Measurements from ENCODE around the gene ARID5B. TPM values are rescaled to one million over a fixed set of nuclear protein-coding genes. Genes with fewer than 3 reads are reported as not detected.

Gene ARID5B
- total and polyA plus RNA-seq, 2 donors (not counting 1 experiment from before 2014, with no cell fraction given), result 22.4 to 237 TPM

- H4K20me1 ChIP-seq (ENCODE audit: control insufficient read depth, insufficient read depth, low read length, poor library complexity, severe bottlenecking), result peaks cover 10% of the 10 kb centered on the region
- H3K27ac Mint-ChIP-seq, result peak overlapping the region; percentile 99
- peak overlapping the region; percentile 98 for H3K4me3 Mint-ChIP-seq
- ATAC-seq (ENCODE audit: low read depth), result peak; percentile 7
- 28% methylated on average over 3 of the region's 6 CpGs for WGBS (ENCODE audit: insufficient coverage)
- peak overlapping the region; percentile 95 to 97 for H3K27ac ChIP-seq (ENCODE audit: low read length in 2 of 2)
- peaks cover 29 to 33% of the 10 kb centered on the region in 2 donors for H3K4me1 ChIP-seq (ENCODE audit: control insufficient read depth in 2 of 2, insufficient read depth in 2 of 2, low read length in 2 of 2)
- H3K4me2 ChIP-seq (replicated peaks; ENCODE audit: low read depth, low read length, poor library complexity, severe bottlenecking), result peak overlapping the region; percentile 90
- no peak overlapping the region for H2AFZ ChIP-seq (ENCODE audit: insufficient read depth, low read depth, low read length, poor library complexity, severe bottlenecking)
- no peaks in the 10 kb centered on the region for H3K9me3 Mint-ChIP-seq (ENCODE audit: insufficient read depth)
- no peaks in the 10 kb centered on the region for H3K27me3 Mint-ChIP-seq
- H3K4me1 Mint-ChIP-seq, result peaks cover 45% of the 10 kb centered on the region
- no peaks in the 10 kb centered on the region for H3K9me3 ChIP-seq (ENCODE audit: control extremely low read depth in 1 of 3, control insufficient read depth in 2 of 3, insufficient read depth in 1 of 3, low read length in 2 of 3)
- TF ChIP-seq CTCF (IDR thresholded peaks at IDR 0.05), result peak; percentile 69
- no peak for TF ChIP-seq EZH2 (IDR thresholded peaks at IDR 0.05; ENCODE audit: borderline replicate concordance, insufficient read depth, low read depth, low read length, poor library complexity, severe bottlenecking)
- no peaks in the 10 kb centered on the region for H3K27me3 ChIP-seq (replicated peaks in 1 of 4; ENCODE audit: control extremely low read depth in 1 of 4, control insufficient read depth in 3 of 4, insufficient read depth in 4 of 4, low read length in 3 of 4)
- H3K36me3 ChIP-seq (replicated peaks in 1 of 2; ENCODE audit: control extremely low read depth in 1 of 2, control insufficient read depth in 1 of 2, extremely low read depth in 1 of 2, insufficient read depth in 2 of 2, low read length in 1 of 2), result peaks cover 0 to 27% of the 10 kb centered on the region in 2 experiments
- peak overlapping the region; percentile 69 to 98 (median 80) for H3K4me3 ChIP-seq (ENCODE audit: control extremely low read depth in 1 of 5, extremely low read depth in 1 of 5, insufficient read depth in 1 of 5, low read depth in 2 of 5, low read length in 4 of 5)
- peaks cover 86% of the 10 kb centered on the region for H3K79me2 ChIP-seq (ENCODE audit: control insufficient read depth, insufficient read depth, low read length)
- ChIA-PET CTCF (interaction anchor here (0.7 to 9.1 kb wide), 15 partner anchors 8 to 340 kb away, joined by 3 to 48 read pairs (median 5); no protein-coding TSS in a partner anchor), POLR2A (interaction anchor here (0.6 to 3.1 kb wide), 7 partner anchors 22 to 1650 kb away, joined by 3 to 15 read pairs (median 5); no protein-coding TSS in a partner anchor)
- DNase-seq, result peak; percentile 74
- peak overlapping the region; percentile 89 for H3K9ac ChIP-seq (ENCODE audit: low read length)
- intact Hi-C loops (cut with micrococcal nuclease), result loop anchor here (1.0 to 10.0 kb wide), 4 partner anchors 14 to 912 kb away; partner anchors contain the start of genes EGR2 and ZNF365
Observed at GRCh38 chr10:61904733-61905725, 3.5 kb downstream of the ARID5B start.

All from B cell (primary cell).